ENCODE measurements around the gene UCK2. TPM values are rescaled to one million over a fixed set of nuclear protein-coding genes. Genes with fewer than 3 reads are reported as not detected.

Gene UCK2
- total and polyA plus RNA-seq, 9 of the 15 experiments (the other 6 are each of a cell fraction or from before 2014, with no cell fraction given): 71.6 to 145 (median 95.8) TPM

GRCh38 chr1:165874643-165875042, 47.2 kb downstream of the UCK2 start:
- Histone ChIP-seq H3K4me3 (no peak overlapping the region), H3K27me3 (ENCODE audit: control insufficient read depth in 2 of 2, insufficient read depth in 2 of 2, low read length in 2 of 2) (no peaks in the 10 kb centered on the region), H3K79me2 (ENCODE audit: control insufficient read depth, insufficient read depth, low read length) (peaks cover 96% of the 10 kb centered on the region), H3K27ac (ENCODE audit: extremely low read depth, low read depth, low read length) (no peak overlapping the region), H3K9me1 (ENCODE audit: control insufficient read depth, insufficient read depth, low read length) (no peaks in the 10 kb centered on the region), H2AFZ (ENCODE audit: low read depth, low read length) (no peak overlapping the region), H3K4me2 (ENCODE audit: insufficient read depth, low read length) (no peak overlapping the region), H3K36me3 (ENCODE audit: control insufficient read depth, insufficient read depth, low read length) (peaks cover 5% of the 10 kb centered on the region; the same call in 1 of the 3 replicates), H3K4me1 (replicated peaks in 1 of 2; ENCODE audit: control insufficient read depth in 2 of 2, insufficient read depth in 2 of 2, low read length in 2 of 2) (peaks cover 2 to 3% of the 10 kb centered on the region in 2 experiments; a peak in 2 of 5 replicates), H3K9me3 (replicated peaks; ENCODE audit: control insufficient read depth, insufficient read depth, low read depth, low read length) (peaks cover 9% of the 10 kb centered on the region), H4K20me1 (replicated peaks; ENCODE audit: control insufficient read depth, insufficient read depth, low read length) (no peaks in the 10 kb centered on the region), H3K9ac (ENCODE audit: insufficient read depth in 1 of 2, low read depth in 2 of 2, low read length in 2 of 2) (no peak overlapping the region)
- ATAC-seq (no peak), DNase-seq (ENCODE audit: extremely low read depth in 1 of 4, low spot score in 3 of 4) (no peak), FAIRE-seq (no peak)
- no peak for TF ChIP-seq MEIS2 (IDR thresholded peaks at IDR 0.05; ENCODE audit: partially characterized antibody)
- no peak for TF ChIP-seq ZNF586 (CRISPR knock-in tag; conservative IDR thresholded peaks at IDR 0.05)
- no peak for TF ChIP-seq E2F3 (CRISPR knock-in tag; IDR thresholded peaks at IDR 0.05)
- ChIA-PET CTCF (ENCODE audit: low intra/inter-chr PET ratio) (no interaction called here), POLR2A (interaction anchor here (1.0 to 1.6 kb wide), 2 partner anchors 10 to 27 kb away, joined by 3 to 8 read pairs; no protein-coding TSS in a partner anchor)
- in situ Hi-C loops (cut with MboI): no loop called here
- WGBS (ENCODE audit: insufficient coverage, low coverage, missing lambda C conversion rate): 91% methylated on average over 4 of the region's 4 CpGs
- BruUV-seq (replicated peaks): no TSS peak
- intact Hi-C loops (cut with micrococcal nuclease): no loop called here

- FAIRE-seq: no peak
- no peak overlapping the region for H3K27ac ChIP-seq (ENCODE audit: extremely low read depth, low read depth, low read length)
- H3K9me3 ChIP-seq (replicated peaks; ENCODE audit: control insufficient read depth, insufficient read depth, low read depth, low read length): peaks cover 9% of the 10 kb centered on the region
- no peak for ATAC-seq
- no peaks in the 10 kb centered on the region for H3K27me3 ChIP-seq (ENCODE audit: control insufficient read depth in 2 of 2, insufficient read depth in 2 of 2, low read length in 2 of 2)
- H3K4me3 ChIP-seq: no peak overlapping the region
- no TSS peak for BruUV-seq (replicated peaks)
- no peak overlapping the region for H3K9ac ChIP-seq (ENCODE audit: insufficient read depth in 1 of 2, low read depth in 2 of 2, low read length in 2 of 2)
- WGBS (ENCODE audit: insufficient coverage, low coverage, missing lambda C conversion rate): 94% methylated on average over 3 of the region's 3 CpGs
- ChIA-PET POLR2A (interaction anchor here (1.0 kb wide), 1 partner anchor 27 kb away, joined by 3 read pairs; no protein-coding TSS in a partner anchor), CTCF (ENCODE audit: low intra/inter-chr PET ratio) (no interaction called here)
- peaks cover 96% of the 10 kb centered on the region for H3K79me2 ChIP-seq (ENCODE audit: control insufficient read depth, insufficient read depth, low read length)
- no peak overlapping the region for H2AFZ ChIP-seq (ENCODE audit: low read depth, low read length)
- H3K9me1 ChIP-seq (ENCODE audit: control insufficient read depth, insufficient read depth, low read length): no peaks in the 10 kb centered on the region
- TF ChIP-seq PTTG1 (tag; IDR thresholded peaks at IDR 0.05; ENCODE audit: low read depth) (no peak), NELFE (IDR thresholded peaks at IDR 0.05; ENCODE audit: insufficient read depth, insufficient read length) (no peak), RAD51 (IDR thresholded peaks at IDR 0.05; ENCODE audit: borderline replicate concordance, low read depth) (no peak), RREB1 (CRISPR knock-in tag; IDR thresholded peaks at IDR 0.05) (no peak), ZNF282 (CRISPR knock-in tag; IDR thresholded peaks at IDR 0.05) (no peak)
- no peak for DNase-seq (ENCODE audit: extremely low read depth in 1 of 4, low spot score in 3 of 4)
- H3K4me1 ChIP-seq (replicated peaks in 1 of 2; ENCODE audit: control insufficient read depth in 2 of 2, insufficient read depth in 2 of 2, low read length in 2 of 2): peaks cover 2 to 3% of the 10 kb centered on the region in 2 experiments; a peak in 2 of 5 replicates
- in situ Hi-C loops (cut with MboI) (no loop called here), intact Hi-C loops (cut with micrococcal nuclease) (no loop called here)
- peaks cover 5% of the 10 kb centered on the region; the same call in 1 of the 3 replicates for H3K36me3 ChIP-seq (ENCODE audit: control insufficient read depth, insufficient read depth, low read length)
- no peak overlapping the region for H3K4me2 ChIP-seq (ENCODE audit: insufficient read depth, low read length)
- no peaks in the 10 kb centered on the region for H4K20me1 ChIP-seq (replicated peaks; ENCODE audit: control insufficient read depth, insufficient read depth, low read length)
Measured at GRCh38 chr1:165875171-165875570, 47.8 kb downstream of the UCK2 start.

All from K562 (cell line).